NCI-H2171 treated with DMSO at 0.1 percent for 48 hours (cell line): ENCODE measurements around the gene SBF2.
A peak's percentile ranks its signal among the peaks of the same experiment; 100 is the strongest.

ENCODE experiments used
- DNase-seq: peaks from one replicate; lab custom pipeline; 2025; lab: John Stamatoyannopoulos, UW

The SBF2 gene

DNA sequence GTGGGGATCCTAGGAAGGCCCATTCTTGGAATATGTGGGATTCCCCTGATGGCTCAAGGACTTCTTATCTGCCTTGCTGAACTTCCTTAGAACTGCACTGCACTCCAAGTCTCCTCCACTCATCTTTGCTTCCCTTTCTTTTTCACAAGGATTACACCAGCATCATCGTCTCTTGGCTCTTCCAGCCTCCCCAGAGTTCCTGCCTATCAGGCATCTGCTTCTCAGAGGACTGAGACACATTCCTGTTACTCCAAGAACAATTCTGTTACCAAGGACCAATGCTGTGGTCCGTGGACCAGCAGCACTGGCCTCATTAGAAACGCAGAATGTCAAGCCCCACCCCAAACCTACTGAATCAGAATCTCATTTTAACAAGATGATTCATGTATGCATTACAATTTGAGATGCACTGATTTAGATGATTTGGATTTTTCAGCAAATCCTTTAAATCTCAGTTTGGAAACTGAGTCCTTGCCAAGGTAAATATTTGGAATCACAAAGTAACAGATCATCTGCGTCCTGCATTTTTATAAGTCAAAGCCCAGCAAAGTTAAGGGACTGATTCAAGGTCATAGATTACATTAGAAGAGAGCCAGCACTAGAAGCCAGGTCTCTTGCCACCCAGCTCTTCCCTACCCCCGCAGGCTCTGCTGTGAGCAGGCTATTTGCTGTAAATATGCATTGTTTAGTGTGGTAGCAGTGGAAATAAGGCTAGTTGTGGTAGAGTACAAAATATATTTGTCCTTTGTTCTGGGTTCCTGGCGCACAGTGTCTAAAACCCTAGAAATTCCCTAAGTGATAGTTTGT lies 519.2 kb downstream of the SBF2 start:
- no peak for DNase-seq

DNA sequence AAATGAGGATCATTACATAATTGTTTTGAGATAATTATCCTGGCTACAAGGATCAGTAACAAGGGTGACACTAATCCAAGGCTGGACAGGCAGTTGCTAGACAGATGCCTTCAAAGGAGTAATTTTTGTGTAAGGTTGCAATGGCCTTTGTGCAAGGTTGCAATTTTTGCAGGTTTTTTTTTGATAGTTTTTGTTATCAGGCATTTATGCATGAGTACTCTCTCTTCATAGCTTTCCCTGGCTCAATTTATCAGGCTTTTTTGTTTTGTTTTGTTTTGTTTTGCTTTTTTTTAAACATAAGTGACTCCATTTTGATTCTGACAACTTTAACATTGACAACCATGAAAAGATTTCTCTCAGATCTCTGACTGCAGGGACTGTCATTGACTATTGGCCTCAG lies 519.9 kb downstream of the SBF2 start:
- DNase-seq: no peak

DNA sequence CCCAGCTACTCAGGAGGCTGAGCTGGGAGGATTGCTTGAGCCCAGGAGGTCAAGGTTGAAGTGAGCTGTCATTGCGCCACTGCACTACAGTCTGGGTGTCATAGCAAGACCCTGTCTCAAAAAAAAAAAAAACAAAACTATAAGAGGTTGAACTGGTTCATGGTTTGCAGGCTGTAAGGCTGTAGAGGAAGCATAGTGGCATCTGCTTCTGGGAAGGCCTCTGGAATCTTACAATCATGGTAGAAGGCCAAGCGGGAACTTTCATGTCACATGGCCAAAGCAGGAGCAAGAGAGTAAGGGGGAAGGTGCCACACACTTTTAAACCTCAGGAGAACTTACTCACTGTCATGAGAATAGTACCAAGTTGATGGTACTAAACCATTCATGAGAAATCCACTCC lies 520.5 kb downstream of the SBF2 start:
- DNase-seq: no peak

DNA sequence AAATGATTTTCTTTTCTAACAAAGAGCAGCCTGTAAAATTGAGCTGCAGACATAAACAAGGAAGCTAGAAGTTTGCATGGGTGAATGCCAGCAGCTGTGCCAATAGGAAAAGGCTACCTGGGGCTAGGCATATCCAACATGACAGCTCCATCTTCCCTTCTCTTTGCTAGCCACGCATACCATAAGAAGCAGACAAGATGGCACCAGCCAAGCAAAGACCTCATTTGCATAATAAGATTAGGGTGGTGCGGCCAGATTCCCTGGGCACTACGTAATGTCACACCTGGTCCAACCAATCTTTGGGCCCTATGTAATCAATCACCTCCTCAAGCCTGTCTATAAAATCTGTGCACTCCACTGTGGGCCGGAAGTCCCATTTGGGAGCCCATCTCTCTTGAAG lies 521.8 kb downstream of the SBF2 start:
- DNase-seq: no peak

DNA sequence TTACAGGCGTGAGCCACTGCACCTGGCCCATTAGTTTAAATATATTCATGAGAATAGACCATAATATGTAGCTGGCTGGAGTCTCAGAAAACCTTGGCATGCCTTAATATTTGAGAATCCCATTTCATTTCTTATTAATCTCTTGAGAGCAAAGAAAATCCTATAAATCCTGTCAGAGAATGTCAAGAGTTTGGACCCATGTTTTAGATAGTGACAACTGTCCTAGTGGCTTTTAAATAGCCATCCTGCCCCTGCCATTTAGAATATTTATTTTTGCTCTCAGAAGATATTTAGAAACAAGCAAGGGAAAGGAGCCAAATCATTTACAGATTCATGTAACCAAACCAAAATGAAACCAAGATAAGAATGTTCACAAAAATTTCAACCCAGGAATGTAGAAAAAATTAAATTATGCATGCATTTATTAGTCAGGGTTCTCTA lies 522.9 kb downstream of the SBF2 start:
- no peak for DNase-seq

DNA sequence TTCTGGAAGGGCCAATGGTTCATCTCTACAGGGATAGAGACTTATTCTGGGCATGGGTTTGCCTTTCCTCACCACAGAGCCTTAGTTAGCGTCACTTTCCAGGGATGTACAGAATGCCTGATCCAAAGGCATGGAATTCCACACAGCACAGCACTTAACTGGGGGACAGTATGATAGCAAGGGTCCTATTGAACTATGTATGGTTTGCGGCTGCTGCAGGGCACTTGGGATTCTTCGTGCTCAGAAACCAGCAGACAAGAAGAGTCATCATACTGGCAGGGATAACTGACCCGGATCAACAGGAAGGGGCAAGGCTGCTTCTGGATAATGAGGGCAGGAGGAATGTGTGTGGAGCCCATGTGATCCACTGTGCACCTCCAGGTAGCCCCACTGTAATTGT lies 524.4 kb downstream of the SBF2 start:
- no peak for DNase-seq

DNA sequence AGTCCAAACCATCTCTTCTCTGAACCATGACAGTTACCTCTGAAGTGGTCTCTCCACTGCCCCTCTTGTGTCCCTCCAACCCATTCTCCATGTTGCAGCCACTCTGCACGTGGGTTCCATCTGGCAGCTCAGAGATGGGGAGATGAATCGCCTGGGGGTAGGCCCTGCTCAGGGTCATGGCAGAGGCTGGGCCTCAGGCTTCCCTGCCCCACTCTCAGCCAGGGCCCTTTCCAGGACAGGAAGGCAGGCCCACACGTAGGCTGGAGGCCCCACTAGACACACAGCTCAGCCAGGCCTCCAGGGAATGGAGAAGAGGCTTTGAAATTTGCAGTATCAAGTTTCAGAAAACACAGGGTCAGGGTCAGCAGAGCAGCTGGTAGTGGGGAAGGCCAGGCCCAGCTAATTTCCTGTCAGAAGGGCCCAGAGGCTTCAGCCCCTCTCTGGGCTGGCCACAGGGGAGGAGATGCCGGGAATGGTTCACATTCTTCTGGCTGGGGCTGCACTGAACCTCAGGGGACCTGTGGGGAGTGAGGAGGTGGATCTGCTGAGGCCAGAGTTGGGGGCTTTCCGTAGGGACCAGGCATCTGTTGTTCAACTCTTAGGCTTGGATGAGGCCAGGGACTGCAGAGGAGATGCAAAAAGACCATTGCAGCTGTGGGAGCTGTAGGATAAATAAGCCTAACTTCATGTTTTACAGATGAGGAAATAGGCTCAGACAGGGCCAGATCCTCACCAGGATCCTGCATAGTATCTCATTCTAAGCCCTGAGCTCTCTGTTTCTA lies 528.5 kb downstream of the SBF2 start:
- no peak for DNase-seq

DNA sequence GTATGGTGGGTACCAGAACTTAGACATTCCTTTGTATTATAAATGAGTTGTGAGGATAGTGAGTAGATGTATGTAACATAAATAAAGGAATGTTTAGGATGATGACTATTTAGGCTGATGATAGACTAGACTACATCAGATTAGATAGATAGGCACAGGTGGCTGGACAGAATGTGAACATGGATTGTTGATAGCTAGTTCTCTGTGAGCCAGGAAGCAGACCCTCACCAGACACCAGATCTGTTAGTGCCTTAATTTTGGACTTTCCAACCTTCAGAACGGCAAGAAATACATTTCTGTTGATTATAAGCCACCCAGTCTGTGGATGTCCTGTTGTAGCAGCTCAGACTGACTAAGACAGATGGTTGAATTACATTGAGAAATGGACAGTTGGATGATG lies 530.7 kb downstream of the SBF2 start:
- DNase-seq: no peak

DNA sequence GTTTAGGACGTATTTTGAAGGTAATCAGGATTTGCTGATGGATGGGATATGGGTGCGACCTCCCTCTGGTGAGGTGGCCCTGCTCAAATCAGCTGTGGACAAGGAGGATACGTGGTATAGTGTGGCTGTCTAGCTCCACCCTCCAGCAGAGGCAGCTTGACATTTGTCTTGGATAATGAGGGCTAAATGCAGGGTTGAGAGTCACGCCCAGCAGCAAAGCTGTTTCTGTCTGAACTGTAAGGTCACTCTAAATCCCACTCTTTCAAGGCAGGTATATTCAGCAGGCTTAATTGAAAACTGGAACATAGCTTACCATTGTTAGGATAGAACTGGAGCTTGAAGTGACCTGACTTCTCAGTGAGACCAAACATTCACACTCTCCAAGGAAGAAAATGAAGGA lies 531.5 kb downstream of the SBF2 start:
- no peak for DNase-seq

DNA sequence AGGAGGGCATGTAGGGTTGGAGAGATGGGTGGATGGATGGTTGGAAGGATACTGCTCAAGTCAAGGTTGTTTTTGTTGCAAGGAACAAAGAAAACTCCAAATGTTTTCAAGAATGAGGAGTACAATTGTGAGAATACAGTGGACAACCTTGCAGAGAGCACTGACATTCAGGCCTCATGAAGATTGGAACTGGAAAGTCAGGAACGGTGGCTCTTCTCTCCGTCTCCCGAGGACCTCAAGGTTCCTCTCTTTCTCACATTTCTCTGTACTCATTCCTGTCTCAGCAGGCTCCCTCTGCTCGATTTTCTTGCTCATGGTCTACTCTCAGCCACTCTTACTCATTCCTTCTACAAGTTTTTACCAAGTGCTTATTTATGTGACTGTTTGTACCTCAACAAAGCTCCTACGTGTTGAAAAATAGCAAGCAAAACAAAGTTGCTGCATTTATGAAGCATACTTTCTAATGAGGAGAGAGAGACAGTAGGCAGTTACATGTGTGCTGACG lies 532.5 kb downstream of the SBF2 start:
- no peak for DNase-seq

DNA sequence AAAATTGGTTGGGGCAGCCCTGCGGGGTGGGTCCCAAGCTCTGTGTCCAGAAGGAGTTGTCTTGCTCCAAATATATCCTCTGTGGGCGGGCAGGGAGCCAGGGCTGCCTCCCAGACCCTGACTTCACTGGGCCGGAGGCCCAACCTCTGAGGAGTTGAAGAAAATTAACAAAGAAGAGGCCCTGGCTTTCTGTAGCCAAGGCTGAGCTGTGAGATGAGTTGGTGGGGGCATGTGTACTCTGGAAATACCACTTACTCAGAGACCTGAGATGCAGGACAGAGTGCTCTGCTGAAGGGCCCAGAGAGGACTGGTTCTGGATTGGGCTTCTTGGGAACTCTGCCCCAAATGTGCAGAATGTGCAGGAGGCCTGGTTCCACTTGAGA lies 533.8 kb downstream of the SBF2 start:
- no peak for DNase-seq

DNA sequence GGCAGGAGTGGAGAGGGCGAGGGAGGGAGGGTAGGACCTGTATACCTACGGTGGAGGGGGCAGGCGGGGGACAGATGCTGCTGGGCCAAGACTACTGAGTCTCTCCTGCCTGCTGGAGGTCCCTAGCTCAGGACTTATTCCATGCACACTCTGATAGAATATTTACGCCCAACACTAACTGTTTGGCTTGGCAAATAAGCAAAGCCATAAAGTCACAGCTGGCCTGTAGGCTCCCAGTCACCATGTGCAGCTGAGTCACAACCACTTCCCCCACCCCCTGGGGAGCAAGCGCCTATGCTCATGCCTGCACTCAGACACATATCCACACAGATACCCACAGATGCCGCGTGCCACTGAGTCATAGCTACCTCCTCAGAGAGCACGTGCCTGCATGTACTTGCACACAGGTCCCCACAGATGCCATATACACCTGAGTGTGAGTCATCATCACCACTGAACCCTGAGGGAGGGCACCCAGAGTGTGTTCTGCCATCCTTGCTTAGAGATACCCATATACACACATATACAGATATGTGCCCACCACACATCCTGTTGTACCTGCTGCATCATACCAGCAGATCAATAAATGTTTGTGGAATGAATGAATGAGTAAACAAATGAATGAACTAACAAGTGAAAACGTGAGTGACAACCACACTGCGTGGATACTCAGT lies 534.4 kb downstream of the SBF2 start:
- DNase-seq: peak; percentile 66

DNA sequence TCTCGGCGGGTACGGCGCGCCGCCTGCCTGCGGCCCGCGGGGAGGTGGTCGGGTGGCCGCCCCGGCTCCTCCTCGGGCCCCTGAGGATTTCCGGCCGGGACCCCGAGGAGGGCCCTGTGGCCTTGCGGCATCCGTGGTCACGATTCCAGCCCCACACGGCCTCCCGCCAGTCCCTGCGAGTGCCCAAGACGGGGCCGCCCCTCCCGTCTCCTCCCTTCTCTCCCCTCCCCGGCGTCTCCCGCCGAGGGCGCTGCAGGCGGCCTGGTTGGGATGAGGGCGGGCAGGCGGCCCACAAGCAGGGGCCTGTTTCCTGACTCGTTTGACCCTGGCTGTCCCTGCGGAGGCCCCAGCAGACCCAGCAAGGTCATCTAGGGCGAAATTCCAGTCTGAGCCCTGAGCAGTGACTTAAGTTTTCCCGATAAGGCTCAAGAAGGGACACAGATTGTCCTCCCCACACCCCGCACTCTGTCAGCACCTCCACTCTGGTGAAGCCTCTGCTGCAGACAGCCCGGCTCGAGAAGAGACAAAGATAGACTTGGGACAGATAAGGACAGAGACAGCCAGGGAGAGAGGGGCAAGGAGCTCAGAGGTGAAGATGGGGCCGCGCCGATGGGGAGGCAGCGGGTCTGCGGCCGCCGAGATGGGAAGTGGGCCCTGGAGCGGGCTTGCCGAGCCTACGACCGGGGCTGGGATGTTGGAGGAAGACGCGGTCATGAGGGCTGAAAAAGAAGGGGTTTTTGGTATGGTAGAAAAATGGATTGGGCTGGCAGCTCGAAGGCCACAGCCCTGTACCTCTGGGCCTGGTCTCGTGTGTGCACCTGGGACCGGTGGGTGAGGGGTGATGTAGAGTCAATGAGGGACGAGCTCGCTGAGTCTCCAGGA lies 535.1 kb downstream of the SBF2 start:
- DNase-seq: peak; percentile 45

DNA sequence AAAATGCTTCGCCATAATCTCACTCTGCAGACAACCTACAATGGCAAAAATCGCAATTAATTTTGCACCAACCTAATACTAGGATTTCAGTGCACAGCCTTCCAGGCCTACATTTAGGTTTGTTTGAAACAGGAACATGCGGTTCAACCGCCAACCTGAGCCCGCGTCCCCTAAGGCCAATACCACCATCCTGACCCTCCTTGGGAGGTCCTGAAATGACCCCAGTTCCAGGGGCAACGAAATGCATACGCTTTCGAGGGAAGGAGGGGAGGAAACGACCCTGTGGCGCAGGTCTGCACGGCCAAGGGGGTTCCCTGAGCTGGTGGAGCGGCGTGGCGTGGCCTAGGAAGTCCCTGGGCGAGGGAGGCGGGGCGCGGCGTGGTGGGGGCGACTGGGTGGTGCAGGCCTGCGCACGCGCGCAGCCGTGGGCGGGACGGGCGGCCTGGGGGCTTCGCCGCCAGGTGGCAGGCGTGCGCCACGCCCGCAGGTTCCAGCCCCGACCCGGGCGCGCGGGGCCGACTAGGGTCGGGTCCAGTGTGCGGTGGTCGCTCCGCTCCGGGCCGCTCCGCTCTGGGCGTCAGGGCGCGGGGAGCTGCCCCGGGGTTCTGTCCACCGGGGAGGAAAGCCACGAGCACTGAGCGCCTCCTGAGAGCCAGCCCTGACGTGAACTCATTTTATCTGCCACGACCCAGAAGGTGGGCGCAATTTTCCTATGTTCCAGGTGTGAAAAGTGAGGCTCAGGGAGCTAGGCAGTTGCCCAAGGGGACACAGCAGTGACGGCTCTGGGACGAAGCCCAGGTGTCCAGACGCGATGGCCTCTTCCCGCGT lies 536.0 kb downstream of the SBF2 start:
- DNase-seq: peak; percentile 40

DNA sequence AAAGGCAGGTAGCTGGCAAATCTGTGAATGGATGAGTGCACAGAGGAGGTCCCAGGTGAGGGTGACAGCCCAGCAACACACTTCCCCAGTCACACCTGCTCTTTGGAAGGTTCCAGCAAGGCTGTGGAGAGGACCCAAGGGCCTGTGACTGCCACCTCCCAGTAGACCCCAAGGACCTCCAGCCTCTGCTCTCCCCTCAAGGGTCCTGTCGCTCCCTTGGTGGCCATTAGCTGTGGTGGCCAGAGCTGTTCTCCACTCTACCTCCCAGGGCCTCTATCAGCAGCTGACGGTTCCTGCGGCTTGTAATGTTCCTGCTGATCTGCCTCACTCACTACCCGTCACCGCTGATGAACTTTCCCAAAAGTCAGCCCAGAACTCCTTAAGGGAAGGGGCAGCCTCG lies 537.1 kb downstream of the SBF2 start:
- no peak for DNase-seq

DNA sequence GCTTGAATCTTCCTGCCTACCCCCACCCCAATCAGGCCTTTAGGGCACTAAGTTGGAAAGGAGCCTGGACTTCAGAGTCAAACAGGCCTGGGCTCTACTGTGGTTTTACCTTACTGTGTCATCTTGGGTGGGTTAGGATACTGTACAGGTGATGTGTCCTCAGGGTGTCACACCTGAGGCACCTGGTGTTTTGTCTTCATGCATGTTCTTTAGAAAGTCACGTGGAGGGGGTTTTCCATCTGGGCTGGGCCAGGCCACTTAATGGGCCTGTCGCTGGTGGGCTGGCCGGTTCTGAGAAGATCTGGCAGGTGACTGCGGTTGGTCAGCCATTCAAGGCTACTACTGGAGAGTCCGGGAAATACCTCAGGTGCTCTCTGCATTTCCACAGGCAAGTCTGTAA lies 537.6 kb downstream of the SBF2 start:
- no peak for DNase-seq

DNA sequence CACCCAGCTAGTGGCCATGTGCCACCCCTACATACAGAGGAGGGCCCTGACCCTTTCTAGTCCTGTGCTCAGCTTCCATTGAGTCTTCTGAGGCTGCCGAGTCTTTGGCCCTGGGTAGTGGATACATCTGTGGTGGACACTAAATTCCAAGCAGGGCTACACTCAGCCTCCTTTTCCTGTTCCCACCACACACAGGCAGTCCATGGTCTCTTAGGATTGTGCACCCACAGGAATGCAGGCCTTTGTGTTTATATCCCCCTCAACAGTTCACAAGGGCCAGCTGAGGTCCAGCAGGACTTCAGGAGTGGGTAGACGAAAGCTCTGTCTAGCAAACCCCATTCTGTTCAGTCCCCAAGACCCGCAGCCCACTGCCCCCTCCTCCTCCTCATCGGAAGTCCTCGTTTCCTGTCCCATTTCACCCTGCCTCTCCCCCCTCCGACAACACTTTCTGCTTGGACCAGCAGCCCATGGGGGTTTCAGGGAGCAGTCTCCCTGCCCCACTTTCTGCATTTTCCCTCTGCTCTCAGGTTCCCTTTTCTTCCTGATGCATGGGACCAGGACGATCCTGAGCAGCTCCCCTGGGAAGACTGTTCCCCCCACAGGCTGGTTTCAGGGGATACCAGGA lies 538.3 kb downstream of the SBF2 start:
- no peak for DNase-seq

DNA sequence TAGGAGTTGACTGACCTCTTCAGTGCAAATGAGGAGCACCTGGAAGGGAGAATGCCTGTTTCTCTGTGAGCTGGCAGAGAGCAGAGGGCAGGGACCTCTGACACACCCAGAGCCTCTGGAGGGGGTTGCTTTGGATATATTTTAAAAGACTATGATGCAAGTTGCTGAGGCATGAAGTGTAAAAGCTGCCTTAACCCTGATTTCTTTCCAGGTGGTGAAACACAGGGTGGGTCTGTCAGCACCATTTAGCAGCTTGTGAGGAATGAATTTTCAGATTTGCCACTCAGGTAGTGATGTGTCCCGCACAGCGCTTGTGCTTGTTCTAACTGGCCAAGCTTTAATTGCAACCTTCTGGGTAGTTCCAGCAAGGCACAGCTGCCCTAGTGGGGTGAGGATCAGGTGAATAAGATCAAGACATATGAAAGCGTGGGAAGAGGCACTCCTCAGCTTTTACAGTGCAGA lies 540.0 kb downstream of the SBF2 start:
- peak; percentile 27 for DNase-seq

DNA sequence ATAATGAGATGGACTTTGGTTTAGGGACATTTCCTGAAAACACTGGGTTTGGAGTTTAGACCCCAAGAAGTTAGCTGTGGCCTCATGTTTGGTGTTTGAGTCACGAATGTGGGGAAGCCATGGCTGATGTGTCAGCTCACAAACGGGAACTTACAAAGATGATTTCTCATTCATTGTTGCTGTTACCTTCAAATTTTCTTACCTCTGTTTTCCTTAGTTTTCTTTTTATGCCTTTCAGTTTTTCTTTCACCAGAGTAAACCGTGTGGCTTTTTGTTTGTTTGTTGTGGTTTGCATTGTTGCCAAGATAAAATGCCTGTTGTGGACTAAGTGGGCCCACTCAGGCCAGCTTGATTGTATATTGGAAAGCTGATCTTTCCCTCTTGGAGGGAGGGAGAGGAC lies 541.0 kb downstream of the SBF2 start:
- no peak for DNase-seq

DNA sequence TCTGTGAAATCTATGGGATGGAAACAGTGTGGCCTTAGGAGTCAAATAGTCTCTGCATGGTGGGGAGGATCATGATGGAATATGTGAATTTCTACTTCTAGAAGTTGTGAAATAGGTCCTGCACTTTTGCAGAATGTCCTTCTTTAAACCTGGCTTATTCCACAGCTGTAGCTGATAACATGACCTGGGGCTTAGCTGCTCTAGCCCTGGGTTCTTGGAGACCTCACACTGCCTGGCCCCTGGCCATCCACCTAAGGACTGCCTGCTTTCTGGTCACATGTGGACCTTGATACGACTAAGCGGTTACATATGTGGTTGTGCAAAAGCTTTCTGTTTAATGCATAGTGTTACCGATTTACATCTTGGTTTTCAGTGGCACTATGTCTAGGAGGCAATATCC lies 541.9 kb downstream of the SBF2 start:
- DNase-seq: no peak
